HepG2 (cell line): ENCODE data around the gene C9orf50. TPM values are rescaled to one million over a fixed set of nuclear protein-coding genes. Genes with fewer than 3 reads are reported as not detected.

Source experiments
- ARNTL ChIP-seq: sonication (generic); formaldehyde crosslinking; IDR thresholded peaks from 2 replicates; pipeline ENCODE4 v1.4.0; 2020; ENCODE audit warnings: mild to moderate bottlenecking, missing genetic modification reagents
- CAMTA2 ChIP-seq: sonication (generic); formaldehyde crosslinking; IDR thresholded peaks from 2 replicates; pipeline ENCODE4 v1.4.0; 2020; ENCODE audit warnings: mild to moderate bottlenecking, missing genetic modification reagents, borderline replicate concordance
- DMAP1 ChIP-seq: IDR thresholded peaks from 2 replicates; pipeline ENCODE4 v1.6.1; 2016
- EP300 ChIP-seq, 3 experiments: sonication (generic) in 1 of 3; formaldehyde crosslinking in 1 of 3; IDR thresholded peaks; 2 replicates each; pipeline versions ENCODE4 v1.5.1 to v1.6.1; 2011 to 2020; ENCODE audit warnings: low read depth in 2 of 3, low read length in 2 of 3, borderline replicate concordance in 1 of 3, improper control_type of control experiment in 1 of 3, mild to moderate bottlenecking in 1 of 3, missing genetic modification reagents in 1 of 3, moderate library complexity in 1 of 3
- GFI1 ChIP-seq: sonication (generic); formaldehyde crosslinking; IDR thresholded peaks from 2 replicates; pipeline ENCODE4 v1.5.0; 2020; ENCODE audit warnings: missing genetic modification reagents, mild to moderate bottlenecking, borderline replicate concordance
- MIER3 ChIP-seq: IDR thresholded peaks from 2 replicates; pipeline ENCODE4 v1.6.1; 2016; ENCODE audit warnings: missing compliant biosample characterization, borderline replicate concordance
- RFXANK ChIP-seq: IDR thresholded peaks from 2 replicates; pipeline ENCODE4 v1.6.1; 2016
- SP5 ChIP-seq: IDR thresholded peaks from 2 replicates; pipeline ENCODE4 v1.6.1; 2016; ENCODE audit warnings: low read depth, borderline replicate concordance
- TAF15 ChIP-seq: fragments of 200-400 bp; formaldehyde crosslinking; IDR thresholded peaks from one replicate; pipeline ENCODE4 v1.6.1; 2018; ENCODE audit warnings: mild to moderate bottlenecking, low read depth, low read length; ENCODE audit not compliant: poor library complexity, severe bottlenecking
- ZBTB7B ChIP-seq: sonication (generic); formaldehyde crosslinking; IDR thresholded peaks from 2 replicates; pipeline ENCODE4 v1.4.0; 2020; ENCODE audit warnings: missing genetic modification reagents
- ZMYM3 ChIP-seq: sonication (generic); formaldehyde crosslinking; IDR thresholded peaks from 2 replicates; pipeline ENCODE4 v1.5.1; 2020; ENCODE audit warnings: mild to moderate bottlenecking, missing genetic modification reagents
- ZNF501 ChIP-seq: sonication (generic); formaldehyde crosslinking; IDR thresholded peaks from 2 replicates; pipeline ENCODE4 v1.5.1; 2020; ENCODE audit warnings: mild to moderate bottlenecking, moderate library complexity, missing genetic modification reagents
- ZNF550 ChIP-seq: sonication (generic); formaldehyde crosslinking; IDR thresholded peaks from 2 replicates; pipeline ENCODE4 v1.4.0; 2020; ENCODE audit warnings: mild to moderate bottlenecking, missing genetic modification reagents, borderline replicate concordance
- ZNF749 ChIP-seq: sonication (generic); formaldehyde crosslinking; IDR thresholded peaks from 2 replicates; pipeline ENCODE4 v1.8.0; 2022; ENCODE audit warnings: mild to moderate bottlenecking, missing genetic modification reagents, moderate library complexity, borderline replicate concordance
- polyA plus RNA-seq, 8 experiments: library from polyadenylated mRNA; depleted of rRNA in 3 of 8; stranded (reverse) in 7 of 8; unstranded in 1 of 8; fragments of >200 nt; fragmentation: Illumina TruSeq in 4 of 8; extraction: Trizol in 4 of 8; gene quantifications; 2 replicates each; pipeline versions ENCODE4 v1.2.1 to v1.2.3, GENCODE V29; 2011 to 2016; ENCODE audit warnings: low read depth in 4 of 8, missing spikeins in 1 of 8, mixed read lengths in 1 of 8; ENCODE audit not compliant: insufficient read depth in 1 of 8
- total RNA-seq, 5 experiments: library from RNA; depleted of rRNA; stranded (reverse); fragments of >200 nt; fragmentation: Illumina TruSeq; extraction: Trizol; gene quantifications; 2 replicates each; pipeline ENCODE4 v1.2.3, GENCODE V29; 2016; ENCODE audit warnings: low read depth in 1 of 5
- TF ChIP-seq, protein P1 (sequence below): sonication (generic); formaldehyde crosslinking; IDR thresholded peaks from 2 replicates; pipeline ENCODE4 v1.4.0; 2020; ENCODE audit warnings: missing genetic modification reagents
- TF ChIP-seq, protein P2 (sequence below): sonication (generic); formaldehyde crosslinking; IDR thresholded peaks from 2 replicates; pipeline ENCODE4 v1.8.0; 2022; ENCODE audit warnings: mild to moderate bottlenecking, missing genetic modification reagents, borderline replicate concordance
- TF ChIP-seq, protein P3 (sequence below): sonication (generic); IDR thresholded peaks from 2 replicates; pipeline ENCODE4 v1.6.1; 2016; ENCODE audit warnings: low read depth, borderline replicate concordance
- TF ChIP-seq, protein P4 (sequence below): sonication (generic); formaldehyde crosslinking; IDR thresholded peaks from 2 replicates; pipeline ENCODE4 v1.8.1; 2023; ENCODE audit warnings: missing genetic modification reagents, inconsistent platforms, borderline replicate concordance

C9orf50 gene
- total and polyA plus RNA-seq, 2 of the 13 experiments (the other 11 are each of a cell fraction or from before 2014, with no cell fraction given) = not detected

DNA sequence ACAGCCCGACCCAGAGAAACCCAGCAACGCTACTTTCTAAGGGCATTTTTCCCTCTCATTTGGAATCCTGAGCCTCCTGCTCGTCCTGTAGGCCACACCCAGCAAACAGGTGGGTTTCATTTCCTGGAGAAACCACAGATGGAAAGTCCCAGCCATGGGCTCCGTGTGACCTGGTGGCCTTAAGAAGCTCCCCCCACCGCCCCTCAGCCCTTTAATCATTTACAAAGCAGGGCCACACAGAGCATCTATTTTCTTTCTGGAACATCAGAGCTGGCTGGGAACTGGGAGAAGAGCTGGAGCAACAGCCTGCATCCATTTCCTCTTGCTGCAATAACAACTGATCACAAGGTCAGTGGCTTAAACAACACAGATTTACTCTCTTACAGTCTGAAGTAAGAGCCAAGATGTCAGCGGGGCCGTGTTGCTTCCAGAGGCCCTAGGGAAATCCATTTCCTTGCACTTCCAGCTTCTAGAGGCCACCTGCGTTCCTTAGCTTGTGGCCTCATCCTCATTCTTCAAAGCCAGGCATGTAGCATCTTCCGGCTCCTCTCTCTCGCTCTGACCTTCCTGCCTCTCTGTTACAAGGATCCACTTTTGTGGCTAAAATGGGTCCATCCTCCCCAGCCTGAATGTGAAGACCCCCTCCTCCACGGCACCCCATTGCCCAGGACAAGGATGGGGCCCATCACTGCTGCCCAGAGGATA, 40.5 kb downstream of the C9orf50 start (continued):
- TF ChIP-seq, protein P1, sequence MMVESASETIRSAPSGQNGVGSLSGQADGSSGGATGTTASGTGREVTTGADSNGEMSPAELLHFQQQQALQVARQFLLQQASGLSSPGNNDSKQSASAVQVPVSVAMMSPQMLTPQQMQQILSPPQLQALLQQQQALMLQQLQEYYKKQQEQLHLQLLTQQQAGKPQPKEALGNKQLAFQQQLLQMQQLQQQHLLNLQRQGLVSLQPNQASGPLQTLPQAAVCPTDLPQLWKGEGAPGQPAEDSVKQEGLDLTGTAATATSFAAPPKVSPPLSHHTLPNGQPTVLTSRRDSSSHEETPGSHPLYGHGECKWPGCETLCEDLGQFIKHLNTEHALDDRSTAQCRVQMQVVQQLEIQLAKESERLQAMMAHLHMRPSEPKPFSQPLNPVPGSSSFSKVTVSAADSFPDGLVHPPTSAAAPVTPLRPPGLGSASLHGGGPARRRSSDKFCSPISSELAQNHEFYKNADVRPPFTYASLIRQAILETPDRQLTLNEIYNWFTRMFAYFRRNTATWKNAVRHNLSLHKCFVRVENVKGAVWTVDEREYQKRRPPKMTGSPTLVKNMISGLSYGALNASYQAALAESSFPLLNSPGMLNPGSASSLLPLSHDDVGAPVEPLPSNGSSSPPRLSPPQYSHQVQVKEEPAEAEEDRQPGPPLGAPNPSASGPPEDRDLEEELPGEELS = peak; percentile 50
- no peak for TF ChIP-seq ZNF550 (CRISPR knock-in tag)
- TF ChIP-seq GFI1 (CRISPR knock-in tag) = peak; percentile 87
- TF ChIP-seq ZBTB7B = peak; percentile 52; the same call in 1 of the 2 replicates
- peak; percentile 87 for TF ChIP-seq ZNF501
- TF ChIP-seq, protein P2, sequence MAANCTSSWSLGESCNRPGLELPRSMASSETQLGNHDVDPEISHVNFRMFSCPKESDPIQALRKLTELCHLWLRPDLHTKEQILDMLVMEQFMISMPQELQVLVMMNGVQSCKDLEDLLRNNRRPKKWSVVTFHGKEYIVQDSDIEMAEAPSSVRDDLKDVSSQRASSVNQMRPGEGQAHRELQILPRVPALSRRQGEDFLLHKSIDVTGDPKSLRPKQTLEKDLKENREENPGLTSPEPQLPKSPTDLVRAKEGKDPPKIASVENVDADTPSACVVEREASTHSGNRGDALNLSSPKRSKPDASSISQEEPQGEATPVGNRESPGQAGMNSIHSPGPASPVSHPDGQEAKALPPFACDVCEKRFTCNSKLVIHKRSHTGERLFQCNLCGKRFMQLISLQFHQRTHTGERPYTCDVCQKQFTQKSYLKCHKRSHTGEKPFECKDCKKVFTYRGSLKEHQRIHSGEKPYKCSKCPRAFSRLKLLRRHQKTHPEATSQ (CRISPR knock-in tag) = no peak
- TF ChIP-seq MIER3 = 0 out of 2 replicates have a peak, but pooled peaks have one; percentile 46
- TF ChIP-seq CAMTA2 (CRISPR knock-in tag) = no peak
- TF ChIP-seq, protein P3, sequence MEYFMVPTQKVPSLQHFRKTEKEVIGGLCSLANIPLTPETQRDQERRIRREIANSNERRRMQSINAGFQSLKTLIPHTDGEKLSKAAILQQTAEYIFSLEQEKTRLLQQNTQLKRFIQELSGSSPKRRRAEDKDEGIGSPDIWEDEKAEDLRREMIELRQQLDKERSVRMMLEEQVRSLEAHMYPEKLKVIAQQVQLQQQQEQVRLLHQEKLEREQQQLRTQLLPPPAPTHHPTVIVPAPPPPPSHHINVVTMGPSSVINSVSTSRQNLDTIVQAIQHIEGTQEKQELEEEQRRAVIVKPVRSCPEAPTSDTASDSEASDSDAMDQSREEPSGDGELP = peak; percentile 57; the same call in 1 of the 2 replicates
- TF ChIP-seq ARNTL (CRISPR knock-in tag) = no peak
- no peak for TF ChIP-seq ZNF749 (CRISPR knock-in tag)
- TF ChIP-seq DMAP1 (CRISPR knock-in tag) = peak; percentile 26; the same call in 1 of the 2 replicates
- no peak for TF ChIP-seq RFXANK (CRISPR knock-in tag)
- TF ChIP-seq TAF15 = no peak
- TF ChIP-seq, protein P4, sequence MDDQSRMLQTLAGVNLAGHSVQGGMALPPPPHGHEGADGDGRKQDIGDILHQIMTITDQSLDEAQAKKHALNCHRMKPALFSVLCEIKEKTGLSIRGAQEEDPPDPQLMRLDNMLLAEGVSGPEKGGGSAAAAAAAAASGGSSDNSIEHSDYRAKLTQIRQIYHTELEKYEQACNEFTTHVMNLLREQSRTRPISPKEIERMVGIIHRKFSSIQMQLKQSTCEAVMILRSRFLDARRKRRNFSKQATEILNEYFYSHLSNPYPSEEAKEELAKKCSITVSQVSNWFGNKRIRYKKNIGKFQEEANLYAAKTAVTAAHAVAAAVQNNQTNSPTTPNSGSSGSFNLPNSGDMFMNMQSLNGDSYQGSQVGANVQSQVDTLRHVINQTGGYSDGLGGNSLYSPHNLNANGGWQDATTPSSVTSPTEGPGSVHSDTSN (CRISPR knock-in tag) = no peak
- peak; percentile 61 for TF ChIP-seq SP5 (CRISPR knock-in tag)
- peak; percentile 92 for TF ChIP-seq ZMYM3
- TF ChIP-seq EP300 (IDR thresholded peaks at IDR 0.05; ENCODE audit: low read depth in 2 of 2, low read length in 2 of 2) = peak in 1 of 2 experiments; percentile 63; a peak in 2 of 4 replicates
- TF ChIP-seq EP300 (CRISPR knock-in tag; IDR thresholded peaks at IDR 0.05; ENCODE audit: borderline replicate concordance) = no peak; the same call in 1 of the 2 replicates
